Midbrain (tissue), 1 donor: ENCODE measurements around the gene ORC1.

ENCODE experiments used
- DNase-seq: peaks from one replicate; lab custom pipeline; 2025; lab: John Stamatoyannopoulos, UW

The ORC1 gene

DNA sequence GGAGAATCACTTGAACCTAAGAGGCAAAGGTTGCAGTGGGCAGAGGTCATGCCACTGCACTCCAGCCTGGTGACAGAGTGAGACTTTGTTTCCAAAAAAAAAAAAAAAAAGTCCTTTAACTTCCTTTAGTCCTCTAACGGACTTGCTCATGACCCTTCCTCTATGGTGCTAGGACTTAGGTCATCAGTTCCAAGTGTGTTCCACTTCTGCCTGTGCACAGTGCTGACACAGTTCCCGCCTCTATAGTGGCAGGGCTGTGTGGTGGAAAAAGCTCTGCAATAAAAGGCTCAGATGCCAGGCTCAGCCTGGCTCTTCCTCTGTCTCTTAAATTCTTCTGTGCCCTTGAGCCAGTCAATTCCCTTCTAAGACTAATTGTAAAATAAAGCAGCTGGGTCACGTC is 60.2 kb downstream of the ORC1 start:
- no peak for DNase-seq

DNA sequence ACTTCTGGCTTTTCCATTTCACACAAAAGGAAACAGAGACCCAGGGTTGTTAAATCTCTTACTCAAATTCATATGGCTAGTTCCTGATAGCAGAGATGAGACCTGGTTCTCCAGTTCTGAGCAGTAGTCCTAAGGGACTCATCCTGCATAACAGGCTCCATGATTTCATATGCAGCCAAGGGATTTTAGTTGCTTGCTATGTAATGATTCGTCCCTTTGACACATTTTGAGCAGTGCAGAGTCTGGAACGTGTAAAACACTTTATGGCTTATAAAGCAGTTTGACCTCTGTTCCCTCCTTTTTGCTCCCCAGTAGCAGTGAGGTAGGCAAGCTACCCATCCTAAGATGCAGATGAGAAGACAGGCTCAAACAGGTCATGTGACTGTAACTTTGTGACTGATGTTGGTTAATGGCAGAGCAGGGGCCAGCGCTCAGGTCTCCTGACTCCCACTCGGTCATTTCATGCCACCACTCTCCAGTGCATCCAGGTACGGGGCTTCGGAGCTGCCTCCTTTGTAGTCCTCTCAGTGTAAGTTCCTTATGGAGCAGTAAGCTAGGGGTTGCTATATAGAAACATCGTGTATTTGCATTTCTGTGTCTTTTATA is 62.5 kb downstream of the ORC1 start:
- DNase-seq, result no peak

DNA sequence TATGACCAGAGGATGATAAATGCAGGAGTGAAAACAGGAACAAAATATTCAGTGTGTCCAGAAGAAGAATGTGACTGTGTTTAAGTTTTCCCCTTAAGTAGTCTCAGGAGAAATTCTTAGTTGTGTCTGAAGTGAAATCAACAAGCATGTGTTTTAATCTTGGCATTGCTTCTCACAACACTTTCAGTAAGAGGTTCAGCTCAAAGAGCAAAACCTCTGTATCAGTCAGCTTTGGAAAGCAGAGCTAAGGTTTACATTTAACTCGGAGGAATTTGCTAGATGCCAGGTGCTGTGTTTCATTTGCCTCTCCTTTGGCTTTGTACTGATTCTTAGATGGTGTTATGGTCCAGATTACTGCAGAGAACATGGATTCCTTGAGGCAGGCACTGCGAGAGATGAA is 66.8 kb downstream of the ORC1 start:
- no peak for DNase-seq

DNA sequence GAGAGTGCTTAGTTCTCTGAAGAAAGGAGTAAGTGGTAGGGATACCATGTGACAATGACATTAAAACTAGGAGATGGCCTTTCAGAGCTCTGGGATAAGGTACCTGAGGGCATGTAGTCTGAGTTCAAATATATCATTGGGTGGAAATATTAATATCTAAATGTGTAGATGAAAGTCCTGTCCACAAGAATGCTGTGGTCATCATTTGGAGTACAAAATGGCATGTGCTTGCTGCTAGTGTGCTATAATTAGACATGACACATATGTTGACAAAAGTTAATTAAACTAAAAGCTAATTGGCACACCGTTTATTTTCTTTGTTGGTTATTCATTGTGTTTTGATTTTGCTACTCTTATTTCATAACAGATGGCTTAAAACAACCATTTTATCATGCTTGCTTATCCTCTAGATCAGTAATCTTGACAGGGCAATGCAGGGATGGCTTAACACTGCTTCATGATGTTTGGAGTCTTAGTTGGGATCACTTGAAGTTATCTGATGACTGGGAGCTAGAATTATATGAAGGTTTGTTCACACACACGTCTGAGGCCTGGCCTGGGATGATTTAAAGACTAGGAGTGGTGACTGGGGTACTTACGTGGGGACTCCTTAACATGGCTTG is 69.2 kb downstream of the ORC1 start:
- DNase-seq, result no peak

GRCh38 chr1:52332411-52332810 is 71.8 kb downstream of the ORC1 start:
- no peak for DNase-seq

- no peak for DNase-seq
These were observed 75.6 kb downstream of the ORC1 start for GRCh38 chr1:52328615-52329014.

GRCh38 chr1:52325786-52326185 is 78.4 kb downstream of the ORC1 start:
- no peak for DNase-seq

- DNase-seq, result no peak
These were observed 80.5 kb downstream of the ORC1 start for GRCh38 chr1:52323731-52324130.
